Panc1 (cell line): ENCODE data around the gene PFKL. TPM values are rescaled to one million over a fixed set of nuclear protein-coding genes. Genes with fewer than 3 reads are reported as not detected.

Source experiments
- ATAC-seq: fragments of 200-7000 bp; cut with Tn5 transposase; 2 replicates; pipeline ENCODE4 v1.9.1; 2020; ENCODE audit warnings: mild to moderate bottlenecking, moderate library complexity
- BruUV-seq: library from RNA; stranded (reverse); fragments of 400-500 nt; replicated peaks from 2 replicates; lab custom pipeline; 2021; lab: Mats Ljungman, UMichigan
- CTCF ChIA-PET: fragments of 300-600 bp; sonication (Branson Sonifier 250); formaldehyde crosslinking; loops from one replicate; lab custom pipeline; 2022; ENCODE audit warnings: antibody characterized with exemption; lab: Charles Lee
- POLR2A ChIA-PET: fragments of 300-600 bp; sonication (Branson Sonifier 250); formaldehyde crosslinking; loops from one replicate; lab custom pipeline; 2022; ENCODE audit warnings: antibody characterized with exemption; lab: Charles Lee
- DNase-seq: peaks from one replicate; pipeline ENCODE4 v3.0.0-alpha.2; 2010; ENCODE audit warnings: low read depth, low spot score
- H3K27ac ChIP-seq: 2 replicates; pipeline ENCODE4 v1.5.1; 2011; ENCODE audit warnings: mild to moderate bottlenecking, low read length, inconsistent platforms
- H3K27me3 ChIP-seq: fragments of 200-500 bp; sonication (Bioruptor generic); 2 replicates; pipeline ENCODE4 v1.6.0; 2014; ENCODE audit warnings: low read length, inconsistent platforms; ENCODE audit not compliant: control insufficient read depth, insufficient read depth
- H3K36me3 ChIP-seq: fragments of 200-500 bp; sonication (Bioruptor generic); 2 replicates; pipeline ENCODE4 v1.5.1; 2014; ENCODE audit warnings: inconsistent platforms, mild to moderate bottlenecking, low read length, moderate library complexity; ENCODE audit not compliant: control insufficient read depth, insufficient read depth
- H3K4me1 ChIP-seq: 2 replicates; pipeline ENCODE4 v1.5.1; 2011; ENCODE audit warnings: inconsistent platforms, mild to moderate bottlenecking, low read length, moderate library complexity; ENCODE audit not compliant: control insufficient read depth, insufficient read depth
- H3K4me3 ChIP-seq, 2 experiments: 2 replicates each; pipeline ENCODE4 v1.5.1; 2011 to 2012; ENCODE audit warnings: low read depth in 2 of 2, low read length in 2 of 2, mild to moderate bottlenecking in 2 of 2, inconsistent platforms in 1 of 2, moderate library complexity in 1 of 2
- H3K9me3 ChIP-seq: fragments of 200-500 bp; sonication (Bioruptor generic); 2 replicates; pipeline ENCODE4 v1.5.1; 2014; ENCODE audit warnings: low read depth, mild to moderate bottlenecking, inconsistent platforms, low read length, moderate library complexity; ENCODE audit not compliant: control insufficient read depth, insufficient read depth
- CTCF ChIP-seq: fragments of 450-650 bp; IDR thresholded peaks from 2 replicates; pipeline ENCODE4 v1.5.1; 2017; ENCODE audit warnings: mild to moderate bottlenecking
- POLR2AphosphoS5 ChIP-seq: IDR thresholded peaks from 2 replicates; pipeline ENCODE4 v1.6.1; 2012; ENCODE audit warnings: mild to moderate bottlenecking, low read depth, low read length, moderate library complexity
- REST ChIP-seq, 2 experiments: IDR thresholded peaks; 2 replicates each; pipeline ENCODE4 v1.6.1; 2011 to 2012; ENCODE audit warnings: low read depth in 2 of 2, control low read depth in 1 of 2, low read length in 1 of 2, mild to moderate bottlenecking in 1 of 2, moderate library complexity in 1 of 2; ENCODE audit not compliant: insufficient read depth in 1 of 2
- SIN3A ChIP-seq: IDR thresholded peaks from 2 replicates; pipeline ENCODE4 v1.6.1; 2012; ENCODE audit warnings: low read depth, mild to moderate bottlenecking, low read length, moderate library complexity, borderline replicate concordance; ENCODE audit not compliant: insufficient read depth
- TCF7L2 ChIP-seq: IDR thresholded peaks from 2 replicates; pipeline ENCODE4 v1.6.1; 2011; ENCODE audit warnings: mild to moderate bottlenecking, low read depth, low read length, inconsistent platforms
- in situ Hi-C: cut with HindIII; loops from 2 replicates; pipeline ENCODE4 v1.10.0; 2016; ENCODE audit warnings: low sequenced_read_pairs, low pct_unique_long_range_greater_than_20kb
- intact Hi-C: fragments of 100-400 bp; cut with micrococcal nuclease; formaldehyde crosslinking; loops from one replicate; pipeline ENCODE4 v1.10.0; 2022; ENCODE audit not compliant: unreplicated experiment
- total RNA-seq: library from RNA; stranded (reverse); gene quantifications from one replicate; pipeline ENCODE4 v1.2.1, GENCODE V29; 2021; ENCODE audit not compliant: unreplicated experiment

Gene PFKL
- total RNA-seq, 1 experiment from 2014 or later = 70.1 TPM

GRCh38 chr21:44290327-44291077 is 9.4 kb upstream of the PFKL start:
- TF ChIP-seq SIN3A = no peak
- no peak for TF ChIP-seq CTCF
- TF ChIP-seq REST (IDR thresholded peaks at IDR 0.05; ENCODE audit: insufficient read depth in 1 of 2, low read depth in 2 of 2, low read length in 1 of 2) = no peak
- no peak for TF ChIP-seq TCF7L2
- TF ChIP-seq POLR2AphosphoS5 = no peak
- no peak overlapping the region for H3K27ac ChIP-seq
- ATAC-seq (no peak), DNase-seq (no peak)
- H3K27me3 ChIP-seq = no peaks in the 10 kb centered on the region
- H3K4me1 ChIP-seq = peaks cover 13% of the 10 kb centered on the region
- no peaks in the 10 kb centered on the region for H3K36me3 ChIP-seq
- intact Hi-C loops = no loop called here
- BruUV-seq = no TSS peak
- in situ Hi-C loops = no loop called here
- POLR2A ChIA-PET = no interaction called here
- no peaks in the 10 kb centered on the region for H3K9me3 ChIP-seq
- CTCF ChIA-PET = no interaction called here
- no peak overlapping the region for H3K4me3 ChIP-seq

- POLR2A ChIA-PET = no interaction called here
- H3K27me3 ChIP-seq = no peaks in the 10 kb centered on the region
- in situ Hi-C loops (no loop called here), intact Hi-C loops (no loop called here)
- peaks cover 14% of the 10 kb centered on the region for H3K4me1 ChIP-seq
- H3K9me3 ChIP-seq = no peaks in the 10 kb centered on the region
- no TSS peak for BruUV-seq
- TF ChIP-seq CTCF = no peak
- TF ChIP-seq SIN3A = no peak
- no peak for TF ChIP-seq REST (IDR thresholded peaks at IDR 0.05; ENCODE audit: insufficient read depth in 1 of 2, low read depth in 2 of 2, low read length in 1 of 2)
- TF ChIP-seq POLR2AphosphoS5 = no peak
- TF ChIP-seq TCF7L2 = no peak
- H3K4me3 ChIP-seq = no peak overlapping the region
- no peak overlapping the region for H3K27ac ChIP-seq
- ATAC-seq = no peak
- H3K36me3 ChIP-seq = no peaks in the 10 kb centered on the region
- DNase-seq = no peak
- CTCF ChIA-PET = no interaction called here
Measured at GRCh38 chr21:44291078-44291935, 8.5 kb upstream of the PFKL start.
